Right cardiac atrium (tissue), 5 donors: Measurements from ENCODE around the gene PEX10. TPM values are rescaled to one million over a fixed set of nuclear protein-coding genes. Genes with fewer than 3 reads are reported as not detected.

Source experiments
- ATAC-seq, 2 donors: fragments of 200-7000 bp; cut with Tn5 transposase; one replicate each; pipeline versions ENCODE4 v1.8.0 to v1.9.1; 2020; ENCODE audit warnings: moderate library complexity in 2 of 2, mild to moderate bottlenecking in 1 of 2
- DNase-seq, 3 donors: peaks; one replicate each; pipeline ENCODE4 v3.0.0-alpha.2; 2020
- H3K27ac ChIP-seq: one replicate; pipeline ENCODE4 v1.5.1; 2013; ENCODE audit warnings: mild to moderate bottlenecking, low read length, control low read depth, moderate library complexity
- H3K27me3 ChIP-seq: one replicate; pipeline ENCODE4 v1.6.1; 2013; ENCODE audit not compliant: control insufficient read depth, insufficient read depth
- H3K4me1 ChIP-seq: one replicate; pipeline ENCODE4 v1.6.1; 2013; ENCODE audit warnings: low read length; ENCODE audit not compliant: control insufficient read depth, insufficient read depth
- H3K4me3 ChIP-seq: one replicate; pipeline ENCODE4 v1.5.1; 2013; ENCODE audit warnings: low read length, control low read depth
- H3K9me3 ChIP-seq: one replicate; pipeline ENCODE4 v1.6.1; 2013; ENCODE audit warnings: low read length; ENCODE audit not compliant: control insufficient read depth
- WGBS: extraction: QIAGEN DNeasy Blood & Tissue Kit; methylation state at CpG from one replicate; pipeline ENCODE4 v1.1.7; 2013; 5-methylcytosine and 5-hydroxymethylcytosine counted together
- intact Hi-C, 4 donors: fragments of 100-400 bp; cut with DNase I; formaldehyde crosslinking; loops; one replicate each; pipeline versions ENCODE4 v1.11.0 to v1.14.0; 2022 to 2023
- polyA plus RNA-seq: library from polyadenylated mRNA; stranded (reverse); fragments of 200-250 nt; gene quantifications from one replicate; pipeline ENCODE4 v1.2.3, GENCODE V29; 2013
- total RNA-seq, 4 donors: library from RNA; stranded (reverse); fragmentation: NEBNext Ultra II Directional; extraction: Animal tissue kit (Norgen Biotek cat#: 25700); gene quantifications; one replicate each; pipeline ENCODE4 v1.2.1, GENCODE V29; 2021
- donor health status: healthy with polysubstance abuse.
- donor health status: DM: no; HTN: yes; CAD: no.
- donor health status: DM: no; HTN: no; CAD: no.
- donor health status: DM: no; HTN: yes; CAD: no; lungs with severe emphysema.
- donor health status: DM: yes; HTN: yes; CAD: no.

Gene PEX10
- total and polyA plus RNA-seq, 5 donors: 11.4 to 16.0 (median 14.1) TPM

GRCh38 chr1:2433936-2434655 lies 21.7 kb upstream of the PEX10 start:
- Histone ChIP-seq H3K9me3 (no peaks in the 10 kb centered on the region), H3K27me3 (no peaks in the 10 kb centered on the region), H3K27ac (no peak overlapping the region), H3K4me1 (no peaks in the 10 kb centered on the region), H3K4me3 (no peak overlapping the region)
- no peak for ATAC-seq
- 70% methylated on average over 34 of the region's 34 CpGs for WGBS
- no peak for DNase-seq
- intact Hi-C loops: no loop called here

- Histone ChIP-seq H3K4me3 (no peak overlapping the region), H3K27ac (no peak overlapping the region), H3K9me3 (no peaks in the 10 kb centered on the region), H3K27me3 (no peaks in the 10 kb centered on the region), H3K4me1 (no peaks in the 10 kb centered on the region)
- 79% methylated on average over 13 of the region's 13 CpGs for WGBS
- intact Hi-C loops: no loop called here
- ATAC-seq (no peak), DNase-seq (no peak)
These were observed 20.8 kb upstream of the PEX10 start for GRCh38 chr1:2433196-2433595.

DNA sequence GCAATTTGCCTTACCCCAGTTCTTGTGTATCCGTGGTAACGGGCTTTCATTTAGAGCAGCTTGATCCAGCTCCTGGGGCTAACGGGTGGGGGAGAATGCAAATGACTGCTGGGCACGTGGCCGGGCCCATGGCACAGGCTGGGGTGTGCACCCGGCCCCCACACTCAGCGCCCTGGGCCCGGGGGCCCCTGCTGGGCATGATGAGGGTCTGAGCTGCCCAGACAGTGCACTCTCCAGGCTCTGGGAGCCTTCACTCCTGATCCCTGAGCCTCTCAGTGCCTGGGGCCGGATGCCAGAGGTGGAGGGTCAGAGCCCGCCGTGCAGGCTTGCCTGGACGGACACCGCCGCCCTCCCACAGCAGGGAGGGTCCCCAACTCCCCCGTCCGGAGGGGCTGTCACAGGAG lies 20.1 kb upstream of the PEX10 start:
- ATAC-seq (no peak), DNase-seq (no peak)
- Histone ChIP-seq H3K4me1 (no peaks in the 10 kb centered on the region), H3K27me3 (no peaks in the 10 kb centered on the region), H3K9me3 (no peaks in the 10 kb centered on the region), H3K27ac (no peak overlapping the region), H3K4me3 (no peak overlapping the region)
- 26% methylated on average over 16 of the region's 16 CpGs for WGBS
- intact Hi-C loops: no loop called here

DNA sequence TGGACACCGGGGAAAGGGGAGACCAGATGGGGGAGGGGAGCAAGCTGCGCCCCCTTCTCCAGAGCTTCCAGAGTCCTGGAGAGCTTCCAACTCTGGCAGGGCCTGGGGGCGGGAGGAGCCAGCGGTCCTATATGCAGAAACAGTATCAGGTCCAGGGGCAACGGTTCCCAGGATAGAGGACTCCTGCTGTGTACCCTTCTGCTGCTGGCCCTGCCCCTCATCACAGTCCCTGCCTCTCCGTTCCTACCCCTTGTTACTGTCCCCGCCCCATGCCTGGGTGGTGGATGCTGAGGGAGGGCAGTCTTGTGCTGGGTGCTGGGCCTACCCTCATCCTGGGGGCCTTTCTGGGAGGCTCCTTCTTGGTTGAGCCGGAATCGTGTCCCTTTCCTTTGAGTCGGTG lies 19.2 kb upstream of the PEX10 start:
- intact Hi-C loops: no loop called here
- WGBS: 42% methylated on average over 10 of the region's 10 CpGs
- no peak overlapping the region for H3K4me3 ChIP-seq
- ATAC-seq: no peak
- H3K9me3 ChIP-seq: no peaks in the 10 kb centered on the region
- DNase-seq: no peak
- no peaks in the 10 kb centered on the region for H3K4me1 ChIP-seq
- H3K27me3 ChIP-seq: no peaks in the 10 kb centered on the region
- no peak overlapping the region for H3K27ac ChIP-seq

- no peak overlapping the region for H3K4me3 ChIP-seq
- no peaks in the 10 kb centered on the region for H3K9me3 ChIP-seq
- no peak for ATAC-seq
- no peaks in the 10 kb centered on the region for H3K27me3 ChIP-seq
- no peak overlapping the region for H3K27ac ChIP-seq
- WGBS: 42% methylated on average over 16 of the region's 16 CpGs
- DNase-seq: no peak
- no peaks in the 10 kb centered on the region for H3K4me1 ChIP-seq
- intact Hi-C loops: no loop called here
These were observed 18.7 kb upstream of the PEX10 start for GRCh38 chr1:2431103-2431502.

- no peaks in the 10 kb centered on the region for H3K27me3 ChIP-seq
- no peak overlapping the region for H3K4me3 ChIP-seq
- DNase-seq (no peak), ATAC-seq (no peak)
- 75% methylated on average over 10 of the region's 10 CpGs for WGBS
- no peaks in the 10 kb centered on the region for H3K4me1 ChIP-seq
- no peak overlapping the region for H3K27ac ChIP-seq
- no peaks in the 10 kb centered on the region for H3K9me3 ChIP-seq
- intact Hi-C loops: no loop called here
These were observed 18.2 kb upstream of the PEX10 start for GRCh38 chr1:2430592-2430973.

DNA sequence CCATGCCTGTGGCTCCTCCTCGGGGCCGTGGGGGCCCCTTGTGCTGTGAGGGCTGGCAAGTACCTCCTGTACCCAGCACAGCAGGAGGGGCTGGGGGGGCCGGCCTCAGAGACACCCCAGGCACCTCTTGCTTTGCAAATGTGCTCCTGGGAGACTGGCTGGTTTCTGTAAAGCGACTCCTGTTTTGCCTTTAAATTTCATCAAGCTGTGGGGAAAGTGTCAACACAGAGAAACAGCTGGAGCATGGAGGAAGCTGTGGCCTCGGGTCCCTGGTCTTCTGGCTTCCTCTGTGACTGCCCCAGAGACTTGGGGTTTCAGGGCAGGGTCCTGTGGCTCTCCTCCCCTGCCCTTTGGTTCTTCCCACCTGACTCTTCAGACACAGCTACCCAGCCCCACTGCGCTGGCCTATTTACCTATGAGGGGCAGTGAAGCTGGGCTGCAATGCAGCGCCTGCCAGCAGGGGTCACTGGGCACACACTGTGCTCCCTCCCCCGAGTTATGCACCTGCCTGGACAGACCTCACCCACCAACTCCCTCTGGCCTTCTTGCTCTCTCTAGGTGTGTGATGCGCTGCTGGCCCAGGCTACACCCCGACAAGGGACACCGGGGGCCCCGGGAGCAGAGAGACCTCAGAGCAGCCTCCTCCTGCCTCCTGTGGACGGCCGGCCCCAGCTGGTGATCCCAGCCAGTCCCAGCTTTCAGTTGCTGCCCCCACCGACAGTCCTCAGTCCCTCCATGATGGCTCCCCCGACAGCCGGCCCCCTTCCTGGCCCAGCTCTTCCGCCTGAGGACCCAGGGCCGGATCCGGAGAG lies 17.6 kb upstream of the PEX10 start:
- Histone ChIP-seq H3K4me3 (no peak overlapping the region), H3K27ac (no peak overlapping the region), H3K27me3 (no peaks in the 10 kb centered on the region), H3K9me3 (no peaks in the 10 kb centered on the region), H3K4me1 (no peaks in the 10 kb centered on the region)
- DNase-seq: no peak
- WGBS: 78% methylated on average over 20 of the region's 20 CpGs
- intact Hi-C loops: no loop called here
- ATAC-seq: no peak

DNA sequence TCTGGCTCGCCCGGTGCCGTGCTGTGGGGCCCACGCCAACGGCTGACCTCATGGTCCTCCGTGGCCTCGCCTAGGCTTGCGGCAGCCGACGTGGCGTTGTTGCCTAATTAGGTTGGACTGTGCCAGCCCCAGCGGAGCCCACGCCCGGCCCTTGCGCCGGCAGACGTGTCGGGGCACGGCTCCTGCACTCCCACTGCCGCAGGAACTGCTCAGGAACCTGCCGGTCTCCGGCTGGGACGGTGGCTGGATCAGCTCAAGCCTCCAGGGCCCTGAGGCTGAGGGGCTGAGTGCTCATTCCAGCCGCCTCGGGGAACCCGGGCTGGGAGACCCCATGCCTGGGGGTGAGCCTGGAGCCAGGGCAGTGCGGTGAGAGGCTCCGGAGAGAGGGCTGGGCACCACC lies 16.1 kb upstream of the PEX10 start:
- intact Hi-C loops: no loop called here
- Histone ChIP-seq H3K9me3 (no peaks in the 10 kb centered on the region), H3K4me3 (no peak overlapping the region), H3K4me1 (no peaks in the 10 kb centered on the region), H3K27me3 (no peaks in the 10 kb centered on the region), H3K27ac (no peak overlapping the region)
- DNase-seq: no peak
- ATAC-seq: no peak
- WGBS: 92% methylated on average over 28 of the region's 28 CpGs

DNA sequence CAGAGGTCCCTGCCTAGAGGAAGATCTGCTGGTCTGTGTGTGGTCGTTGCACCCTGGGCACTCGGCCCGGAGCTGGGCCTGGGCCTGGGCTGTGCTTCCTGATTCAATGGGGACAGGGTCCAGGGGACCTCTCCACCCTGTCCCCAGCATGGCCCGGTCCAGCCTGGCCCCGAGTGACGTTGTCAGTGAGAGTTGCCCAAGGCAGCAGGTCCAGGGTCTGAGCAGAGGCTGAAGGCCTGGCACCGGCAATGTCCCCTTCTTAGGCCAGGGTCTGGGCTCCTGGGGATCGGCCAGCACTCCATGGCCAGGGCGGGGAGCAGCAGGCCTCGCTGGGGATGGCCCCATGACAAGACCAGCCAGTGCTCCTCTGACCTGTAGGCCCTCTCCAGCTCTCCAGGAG lies 15.6 kb upstream of the PEX10 start:
- H3K4me3 ChIP-seq: no peak overlapping the region
- 76% methylated on average over 10 of the region's 10 CpGs for WGBS
- no peaks in the 10 kb centered on the region for H3K27me3 ChIP-seq
- no peak for DNase-seq
- intact Hi-C loops: no loop called here
- no peak for ATAC-seq
- no peak overlapping the region for H3K27ac ChIP-seq
- H3K9me3 ChIP-seq: peaks cover 3% of the 10 kb centered on the region
- no peaks in the 10 kb centered on the region for H3K4me1 ChIP-seq

- Histone ChIP-seq H3K4me1 (no peaks in the 10 kb centered on the region), H3K9me3 (peaks cover 3% of the 10 kb centered on the region), H3K4me3 (no peak overlapping the region), H3K27me3 (no peaks in the 10 kb centered on the region), H3K27ac (no peak overlapping the region)
- DNase-seq (no peak), ATAC-seq (no peak)
- 82% methylated on average over 18 of the region's 18 CpGs for WGBS
- intact Hi-C loops: no loop called here
These were observed 14.7 kb upstream of the PEX10 start for GRCh38 chr1:2427051-2427450.

DNA sequence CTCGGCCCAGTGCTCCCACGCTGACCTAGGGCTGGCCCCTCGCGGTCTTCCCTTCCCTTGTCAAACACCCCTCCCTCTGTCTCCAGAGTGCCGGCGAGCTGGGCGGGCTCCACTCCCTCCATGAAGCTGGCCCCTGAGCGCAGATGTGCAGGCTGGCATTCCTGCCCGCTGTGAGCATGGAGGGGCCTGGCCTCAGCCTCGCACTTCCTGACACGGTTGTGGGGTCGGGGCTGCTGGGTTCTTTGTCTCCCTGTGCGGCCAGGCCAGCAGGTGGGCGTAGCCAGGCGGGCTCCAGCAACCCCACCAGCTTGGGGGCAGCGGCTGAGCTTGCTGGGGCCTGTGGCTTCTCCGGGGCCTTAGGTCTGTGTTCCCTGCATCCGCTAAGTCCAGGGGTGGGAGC lies 14.2 kb upstream of the PEX10 start:
- Histone ChIP-seq H3K4me3 (no peak overlapping the region), H3K27me3 (no peaks in the 10 kb centered on the region), H3K27ac (no peak overlapping the region), H3K4me1 (no peaks in the 10 kb centered on the region), H3K9me3 (peaks cover 3% of the 10 kb centered on the region)
- intact Hi-C loops: no loop called here
- DNase-seq (no peak), ATAC-seq (no peak)
- 68% methylated on average over 18 of the region's 18 CpGs for WGBS
